Measurements from ENCODE around the gene PLEKHA1.

PLEKHA1 gene

GRCh38 chr10:122426829-122427228 lies 52.3 kb downstream of the PLEKHA1 start:
- DNase-seq: no peak

- DNase-seq: no peak
Observed at GRCh38 chr10:122427280-122427679, 52.8 kb downstream of the PLEKHA1 start.

DNA sequence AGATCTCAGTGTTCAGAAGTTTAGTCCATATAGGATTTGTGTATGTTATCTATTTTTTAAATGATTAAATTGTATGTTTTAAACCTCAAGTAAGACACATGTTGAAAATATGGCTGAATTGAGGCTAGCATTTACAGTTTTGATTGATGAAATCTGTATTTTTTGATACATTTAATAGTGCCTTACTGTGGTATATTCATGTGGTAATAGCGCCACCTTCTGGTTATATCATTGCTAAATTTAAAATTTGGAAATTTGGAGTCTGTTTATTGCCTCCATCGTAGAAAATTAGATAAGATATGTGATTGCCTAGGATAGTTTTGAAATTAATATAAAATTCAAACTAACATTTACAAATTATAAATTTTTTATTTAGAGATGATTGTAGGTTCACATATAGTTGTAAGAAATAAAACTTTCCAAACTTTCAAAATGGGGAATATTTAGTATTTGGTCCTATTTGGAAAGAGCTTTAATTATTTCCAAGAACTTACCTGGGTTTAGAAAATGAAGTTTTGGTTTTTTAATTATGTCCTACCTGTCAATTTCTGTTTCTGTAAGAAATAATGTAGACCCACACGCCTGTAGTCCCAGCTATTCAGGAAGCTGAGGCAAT lies 60.8 kb downstream of the PLEKHA1 start:
- DNase-seq: peak; percentile 6

- DNase-seq: no peak
Observed at GRCh38 chr10:122441961-122442360, 67.5 kb downstream of the PLEKHA1 start.

DNA sequence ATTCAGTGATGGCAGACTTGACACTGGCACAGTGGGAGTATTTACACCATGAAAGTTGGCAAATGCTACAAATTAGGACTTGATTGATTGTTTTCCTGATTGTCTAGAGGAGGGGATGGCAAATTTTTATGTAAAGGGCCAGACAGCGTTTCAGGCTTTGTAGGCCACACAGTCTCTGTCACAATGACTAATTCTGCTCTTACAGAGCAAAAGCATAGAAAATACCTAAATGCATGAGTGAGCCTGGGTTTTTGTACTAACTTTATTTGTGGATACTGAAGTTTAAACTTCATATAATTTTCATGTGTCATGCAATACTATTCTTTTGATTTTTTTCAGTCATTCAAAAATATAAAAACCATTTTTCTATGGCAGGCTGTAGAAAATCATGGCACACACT lies 71.0 kb downstream of the PLEKHA1 start:
- no peak for DNase-seq

DNA sequence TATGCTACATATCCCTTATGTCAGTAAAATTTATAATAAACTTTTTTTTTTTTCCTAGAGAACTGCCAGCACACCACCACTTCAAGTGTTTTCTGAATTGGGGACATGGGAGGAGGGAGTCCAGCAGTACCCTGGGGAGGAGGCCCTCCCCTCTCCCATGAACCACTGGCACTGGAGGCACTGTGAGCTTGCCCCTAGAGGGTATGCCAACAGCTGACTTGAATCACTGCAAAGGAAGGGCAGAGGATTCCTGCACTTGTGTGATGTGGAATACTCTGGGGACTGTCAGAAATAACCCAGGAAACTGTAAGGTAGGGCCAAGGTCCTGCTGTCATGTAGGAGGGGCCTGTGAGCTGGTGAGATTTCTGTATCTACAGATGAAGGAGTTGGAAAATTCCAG lies 71.4 kb downstream of the PLEKHA1 start:
- DNase-seq: no peak

DNA sequence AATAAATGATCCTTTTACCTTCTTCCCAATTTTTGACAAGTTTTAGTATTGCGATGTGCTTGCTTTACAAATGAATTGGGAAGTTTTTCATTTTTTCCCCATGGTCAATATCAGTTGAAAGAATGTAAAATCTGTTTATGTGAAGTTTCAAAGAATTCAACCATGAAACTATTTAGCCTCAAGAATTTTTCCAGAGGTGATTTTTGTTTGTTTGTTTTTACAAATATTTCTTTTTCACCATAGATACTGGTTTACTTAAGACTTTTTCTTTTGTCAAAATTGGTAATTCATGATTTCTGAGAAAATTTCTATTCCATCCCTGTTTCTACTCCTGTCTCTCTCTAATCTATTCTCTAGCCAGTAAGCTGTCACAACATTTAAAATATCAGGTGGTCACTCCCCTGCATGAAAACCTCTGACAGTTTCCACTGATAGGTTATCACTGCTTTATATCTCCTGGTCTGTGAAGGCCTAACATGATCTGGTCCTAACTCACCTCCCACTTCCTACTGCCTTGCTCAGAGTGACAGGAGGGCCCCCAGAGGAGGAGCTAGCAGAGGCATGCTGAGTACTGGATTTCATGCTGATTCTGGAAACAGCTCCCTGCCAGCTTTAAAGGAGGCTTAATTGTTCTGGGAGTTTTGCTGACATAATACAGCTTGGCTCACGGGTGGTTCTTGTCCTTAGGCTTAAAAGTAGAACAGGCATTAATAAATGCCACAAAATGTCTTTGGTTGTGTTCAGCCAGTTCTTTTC lies 72.3 kb downstream of the PLEKHA1 start:
- DNase-seq: no peak

DNA sequence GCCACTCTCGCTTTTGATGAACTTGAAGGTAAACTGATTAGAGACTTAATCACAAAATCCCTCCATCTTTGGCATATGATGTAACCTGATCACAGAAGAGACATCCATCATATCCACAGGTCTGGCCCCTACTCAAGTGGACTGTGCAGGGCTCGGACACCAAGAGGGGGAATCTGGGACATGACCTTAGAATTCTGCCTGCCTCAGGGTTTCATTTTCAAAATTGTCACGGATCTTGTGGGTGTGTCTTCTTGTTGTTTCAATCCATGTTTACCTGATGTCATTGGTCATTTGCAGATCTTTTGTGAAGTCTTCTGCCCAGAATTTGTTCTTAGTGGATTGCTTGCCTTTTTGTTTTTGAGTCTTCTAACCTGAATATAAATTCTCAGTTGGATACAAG lies 74.1 kb downstream of the PLEKHA1 start:
- DNase-seq: no peak

DNA sequence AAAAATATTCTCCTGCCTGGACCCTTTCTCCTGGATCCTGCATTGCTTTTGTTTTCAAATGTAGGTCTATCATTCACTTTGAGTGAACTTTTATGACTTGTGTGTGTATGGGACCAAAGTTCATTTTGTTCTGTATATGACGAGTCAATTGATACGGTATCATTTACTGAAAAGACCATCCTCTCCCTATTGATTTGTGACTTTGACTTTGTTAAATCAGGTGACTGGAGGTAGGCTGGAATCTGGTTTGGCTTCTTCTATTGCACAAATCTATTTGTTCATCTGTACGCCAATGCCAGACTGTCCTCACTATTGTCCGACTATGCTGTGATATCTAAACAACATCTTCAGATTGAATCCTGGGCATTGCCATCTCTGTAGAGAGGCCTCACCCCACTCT lies 74.6 kb downstream of the PLEKHA1 start:
- DNase-seq: no peak

GRCh38 chr10:122450353-122450990 lies 76.0 kb downstream of the PLEKHA1 start:
- no peak for DNase-seq

DNA sequence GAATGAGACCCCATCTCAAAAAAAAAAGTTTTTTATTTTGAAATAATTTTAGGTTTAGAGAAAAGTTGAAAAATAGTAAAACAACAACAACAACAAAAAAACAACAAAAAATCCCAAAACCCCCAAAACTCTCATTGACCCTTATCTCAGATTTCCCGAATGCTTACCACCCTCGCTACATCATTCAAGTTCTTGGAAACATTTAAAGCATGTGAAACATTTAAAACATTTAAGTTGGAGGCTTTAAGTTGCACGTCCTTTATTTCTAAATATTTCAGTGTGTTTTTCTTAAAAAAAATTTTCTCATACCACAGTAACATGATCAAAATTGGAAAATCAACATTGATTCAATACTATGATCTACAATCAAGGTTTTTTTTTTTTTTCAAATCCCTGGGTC lies 79.6 kb downstream of the PLEKHA1 start:
- DNase-seq: no peak

DNA sequence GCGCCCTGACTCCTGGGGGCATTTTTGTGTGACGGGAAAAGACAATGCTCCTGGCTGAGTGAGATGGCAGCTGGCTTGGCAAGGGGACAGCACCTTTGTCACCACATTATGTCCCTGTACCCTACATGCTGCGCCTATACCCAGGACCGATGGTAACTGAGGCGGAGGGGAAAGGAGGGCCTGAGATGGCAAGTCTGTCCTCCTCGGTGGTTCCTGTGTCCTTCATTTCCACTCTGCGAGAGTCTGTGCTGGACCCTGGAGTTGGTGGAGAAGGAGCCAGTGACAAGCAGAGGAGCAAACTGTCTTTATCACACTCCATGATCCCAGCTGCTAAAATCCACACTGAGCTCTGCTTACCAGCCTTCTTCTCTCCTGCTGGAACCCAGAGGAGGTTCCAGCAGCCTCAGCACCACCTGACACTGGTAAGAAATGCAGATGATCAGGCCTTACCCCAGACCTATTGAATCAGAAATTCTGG lies 80.1 kb downstream of the PLEKHA1 start, which contains the start of gene ARMS2:
Gene ARMS2 (plus strand): TSS at position 51 of the 478 bp plus-strand sequence. CDS start 75 bp downstream, at position 126.
- no peak for DNase-seq

DNA sequence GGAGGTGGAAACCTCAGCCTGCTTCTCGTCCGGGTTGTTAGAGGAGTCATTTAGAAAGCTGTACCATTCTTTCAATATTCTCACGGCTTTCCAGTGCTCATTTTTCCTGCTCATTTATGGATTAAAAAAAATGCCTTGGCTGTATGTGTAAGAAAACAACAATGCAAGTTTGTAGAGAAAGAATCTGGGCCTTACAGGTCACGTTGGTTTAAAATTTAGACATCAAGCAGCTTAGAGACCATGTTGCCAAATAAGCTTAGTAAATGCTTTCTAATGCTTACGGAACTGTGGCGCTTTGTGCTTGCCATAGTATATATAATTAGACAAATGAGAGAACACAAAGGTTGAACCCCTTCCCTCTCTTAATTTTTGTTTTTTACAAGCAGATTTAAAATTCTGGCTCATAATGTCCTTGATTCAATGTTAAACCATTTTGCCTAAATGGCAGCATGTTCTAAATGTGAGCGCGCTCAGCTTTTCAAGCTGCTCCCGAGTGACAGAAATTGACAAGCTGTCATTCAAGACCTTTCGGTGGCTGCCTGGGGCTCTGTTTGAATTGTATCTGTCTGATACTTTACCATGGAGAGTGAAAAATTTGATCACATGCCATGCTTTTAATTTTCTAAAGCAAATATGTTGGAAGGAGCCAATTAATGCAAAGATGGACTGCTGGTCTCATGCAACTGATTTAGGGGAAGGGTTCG lies 81.0 kb downstream of the PLEKHA1 start:
- no peak for DNase-seq

DNA sequence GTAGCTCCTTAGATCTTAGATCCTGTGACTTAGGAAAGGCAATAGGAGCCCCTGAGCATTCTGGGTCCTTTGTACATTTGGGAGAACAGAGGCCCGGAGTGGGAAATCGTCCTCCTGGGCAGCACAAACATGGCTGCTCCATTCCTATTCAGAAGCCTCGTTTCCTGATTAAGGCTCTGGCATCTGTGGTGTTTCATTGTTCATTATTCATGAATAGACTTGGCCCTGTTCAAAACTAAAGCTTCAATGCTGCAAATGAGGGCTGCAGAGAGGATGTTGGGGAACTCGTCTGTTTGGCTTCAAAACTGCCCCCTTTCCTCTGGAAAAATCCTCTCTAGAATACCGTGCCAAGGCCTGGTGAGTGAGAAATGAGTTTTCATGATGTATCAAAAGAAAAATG lies 83.4 kb downstream of the PLEKHA1 start:
- no peak for DNase-seq

DNA sequence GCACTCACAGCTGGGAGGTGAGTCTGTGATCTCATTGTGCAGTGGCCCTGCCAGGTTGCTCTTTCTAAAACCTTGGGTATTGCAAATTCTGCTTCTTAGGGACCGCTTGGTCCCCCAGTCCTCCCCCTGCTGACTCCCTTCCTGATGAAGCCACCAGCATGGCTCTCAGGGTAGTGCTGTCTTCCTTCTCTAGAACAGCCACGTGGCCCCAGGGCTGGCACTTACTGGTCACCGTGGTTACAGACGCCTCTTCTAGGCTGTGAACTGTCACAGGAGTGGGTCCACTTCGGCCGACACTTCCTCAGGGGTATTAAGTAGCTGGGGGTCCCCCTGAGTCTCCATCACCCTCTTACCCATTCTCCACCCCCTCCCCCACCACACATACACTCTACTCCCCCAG lies 84.2 kb downstream of the PLEKHA1 start:
- DNase-seq: no peak

- no peak for DNase-seq
Observed at GRCh38 chr10:122459561-122460273, 85.2 kb downstream of the PLEKHA1 start.

DNA sequence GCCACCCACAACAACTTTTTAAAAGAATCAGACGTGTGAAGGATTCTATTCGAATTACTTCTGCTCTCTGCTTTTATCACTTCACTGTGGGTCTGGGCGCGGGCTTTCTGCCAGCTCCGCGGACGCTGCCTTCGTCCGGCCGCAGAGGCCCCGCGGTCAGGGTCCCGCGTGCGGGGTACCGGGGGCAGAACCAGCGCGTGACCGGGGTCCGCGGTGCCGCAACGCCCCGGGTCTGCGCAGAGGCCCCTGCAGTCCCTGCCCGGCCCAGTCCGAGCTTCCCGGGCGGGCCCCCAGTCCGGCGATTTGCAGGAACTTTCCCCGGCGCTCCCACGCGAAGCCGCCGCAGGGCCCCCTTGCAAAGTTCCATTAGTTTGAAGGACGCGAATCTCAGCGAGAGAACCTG lies 86.4 kb downstream of the PLEKHA1 start:
- no peak for DNase-seq

DNA sequence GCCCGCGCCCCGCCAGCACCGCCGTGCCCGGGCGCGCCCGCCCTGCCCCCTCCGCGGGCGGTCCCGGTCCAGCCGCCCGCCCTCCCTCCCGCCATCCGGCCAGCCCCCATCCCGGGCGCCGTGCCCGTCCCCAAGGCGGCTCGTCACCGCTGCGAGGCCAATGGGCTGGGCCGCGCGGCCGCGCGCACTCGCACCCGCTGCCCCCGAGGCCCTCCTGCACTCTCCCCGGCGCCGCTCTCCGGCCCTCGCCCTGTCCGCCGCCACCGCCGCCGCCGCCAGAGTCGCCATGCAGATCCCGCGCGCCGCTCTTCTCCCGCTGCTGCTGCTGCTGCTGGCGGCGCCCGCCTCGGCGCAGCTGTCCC lies 86.8 kb downstream of the PLEKHA1 start, which contains the start of gene HTRA1:
Gene HTRA1 (plus strand): TSS at position 187 of the 362 bp plus-strand sequence. CDS start 100 bp downstream, at position 287.
- no peak for DNase-seq

- DNase-seq: no peak
Observed at GRCh38 chr10:122461729-122462532, 87.4 kb downstream of the PLEKHA1 start.

- no peak for DNase-seq
Observed at GRCh38 chr10:122462533-122463465, 88.3 kb downstream of the PLEKHA1 start.
